Ramos (cell line): ENCODE measurements around the gene HMG20B.
"Not testable (repeated sequence)": the region's sequence is repeated elsewhere in the genome, so short reads cannot be mapped to it uniquely, and the experiment has no call there.

Source experiments
- in situ Hi-C: fragments of 300-500 bp; cut with MboI; formaldehyde crosslinking; loops from one replicate; pipeline ENCODE4 v1.14.3; 2022; ENCODE audit warnings: low sequenced_read_pairs; ENCODE audit not compliant: unreplicated experiment

Gene HMG20B

GRCh38 chr19:3577723-3578344 is 5.1 kb downstream of the HMG20B start:
- in situ Hi-C loops = no loop called here

- in situ Hi-C loops = no loop called here
These were observed 5.6 kb downstream of the HMG20B start for GRCh38 chr19:3578390-3578789.

GRCh38 chr19:3580156-3580934 is 7.6 kb downstream of the HMG20B start:
- in situ Hi-C loops = no loop called here

GRCh38 chr19:3581792-3582191 is 9.0 kb downstream of the HMG20B start:
- in situ Hi-C loops = not testable (repeated sequence)

- in situ Hi-C loops = not testable (repeated sequence)
These were observed 11.5 kb downstream of the HMG20B start for GRCh38 chr19:3584036-3584802.

- in situ Hi-C loops = no loop called here
These were observed 12.8 kb downstream of the HMG20B start, which contains the start of gene GIPC3 for GRCh38 chr19:3585301-3586126. Gene GIPC3 (plus strand): TSS chr19:3585478. CDS start chr19:3585598, 120 bp downstream.

GRCh38 chr19:3586127-3586626 is 13.4 kb downstream of the HMG20B start:
- in situ Hi-C loops = no loop called here

GRCh38 chr19:3586707-3587346 is 14.1 kb downstream of the HMG20B start:
- in situ Hi-C loops = no loop called here

- in situ Hi-C loops = no loop called here
These were observed 16.7 kb downstream of the HMG20B start for GRCh38 chr19:3589439-3589838.

GRCh38 chr19:3589949-3590348 is 17.2 kb downstream of the HMG20B start:
- in situ Hi-C loops = no loop called here

- in situ Hi-C loops = no loop called here
These were observed 18.4 kb downstream of the HMG20B start for GRCh38 chr19:3590991-3591659.

- in situ Hi-C loops = no loop called here
These were observed 19.3 kb downstream of the HMG20B start for GRCh38 chr19:3591876-3592613.

GRCh38 chr19:3593156-3593555 is 20.4 kb downstream of the HMG20B start:
- in situ Hi-C loops = no loop called here

GRCh38 chr19:3595521-3596061 is 22.8 kb downstream of the HMG20B start:
- in situ Hi-C loops = no loop called here

- in situ Hi-C loops = no loop called here
These were observed 27.0 kb downstream of the HMG20B start for GRCh38 chr19:3599776-3600187.

GRCh38 chr19:3601021-3601420 is 28.3 kb downstream of the HMG20B start:
- in situ Hi-C loops = no loop called here

- in situ Hi-C loops = no loop called here
These were observed 30.5 kb downstream of the HMG20B start for GRCh38 chr19:3603121-3603811.
